Stimulated activated CD8-positive, alpha-beta memory T cell treated with anti-CD3 and anti-CD28 coated beads, Interleukin-12 subunit alpha, Interleukin-12 subunit beta, amount 100 ng/mL, for 1 hour (primary cell): ENCODE results near the gene VEGFA.
"Not testable (repeated sequence)": the region's sequence is repeated elsewhere in the genome, so short reads cannot be mapped to it uniquely, and the experiment has no call there.

Experiments
- DNase-seq: peaks from one replicate; pipeline ENCODE4 v3.0.0-alpha.2; 2020; ENCODE audit warnings: low read depth

The VEGFA gene

GRCh38 chr6:43803783-43804549, 34.0 kb downstream of the VEGFA start:
- no peak for DNase-seq

DNA sequence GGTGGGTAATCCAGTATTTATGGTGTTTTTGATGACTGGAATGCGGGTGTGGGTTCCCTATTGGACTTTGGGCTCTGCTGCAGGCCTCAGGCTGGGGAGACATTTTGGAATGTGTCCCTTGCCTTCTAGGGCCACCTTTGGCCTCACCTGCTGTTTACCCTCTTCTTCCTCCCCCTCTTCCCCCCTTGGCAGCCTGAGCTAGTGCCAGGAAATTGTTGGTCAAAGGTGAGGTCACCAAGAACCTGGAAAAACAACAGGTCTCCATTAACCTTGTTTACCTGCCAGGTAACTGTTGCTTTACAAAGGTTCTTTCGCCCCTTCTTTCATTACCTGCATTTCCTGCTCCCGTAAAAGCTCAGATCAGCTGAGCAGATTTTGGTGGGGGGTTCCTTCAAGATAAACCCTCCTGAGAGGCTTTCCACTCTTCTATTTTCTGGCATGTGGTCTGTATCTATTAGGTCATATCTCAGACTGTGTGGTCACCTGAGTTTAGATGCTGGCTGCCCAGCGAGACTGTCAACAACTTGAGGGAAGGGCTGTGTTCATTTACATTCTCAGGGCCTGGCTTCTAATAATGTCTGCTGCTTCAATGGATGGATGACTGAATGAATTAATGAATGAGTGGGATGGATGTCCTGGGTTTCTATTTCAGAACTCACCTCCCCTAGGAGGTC, 34.7 kb downstream of the VEGFA start:
- DNase-seq = no peak

- no peak for DNase-seq
These were observed 35.7 kb downstream of the VEGFA start for GRCh38 chr6:43805699-43806042.

- no peak for DNase-seq
These were observed 36.2 kb downstream of the VEGFA start for GRCh38 chr6:43806043-43806757.

GRCh38 chr6:43806758-43807227, 36.8 kb downstream of the VEGFA start:
- no peak for DNase-seq

DNA sequence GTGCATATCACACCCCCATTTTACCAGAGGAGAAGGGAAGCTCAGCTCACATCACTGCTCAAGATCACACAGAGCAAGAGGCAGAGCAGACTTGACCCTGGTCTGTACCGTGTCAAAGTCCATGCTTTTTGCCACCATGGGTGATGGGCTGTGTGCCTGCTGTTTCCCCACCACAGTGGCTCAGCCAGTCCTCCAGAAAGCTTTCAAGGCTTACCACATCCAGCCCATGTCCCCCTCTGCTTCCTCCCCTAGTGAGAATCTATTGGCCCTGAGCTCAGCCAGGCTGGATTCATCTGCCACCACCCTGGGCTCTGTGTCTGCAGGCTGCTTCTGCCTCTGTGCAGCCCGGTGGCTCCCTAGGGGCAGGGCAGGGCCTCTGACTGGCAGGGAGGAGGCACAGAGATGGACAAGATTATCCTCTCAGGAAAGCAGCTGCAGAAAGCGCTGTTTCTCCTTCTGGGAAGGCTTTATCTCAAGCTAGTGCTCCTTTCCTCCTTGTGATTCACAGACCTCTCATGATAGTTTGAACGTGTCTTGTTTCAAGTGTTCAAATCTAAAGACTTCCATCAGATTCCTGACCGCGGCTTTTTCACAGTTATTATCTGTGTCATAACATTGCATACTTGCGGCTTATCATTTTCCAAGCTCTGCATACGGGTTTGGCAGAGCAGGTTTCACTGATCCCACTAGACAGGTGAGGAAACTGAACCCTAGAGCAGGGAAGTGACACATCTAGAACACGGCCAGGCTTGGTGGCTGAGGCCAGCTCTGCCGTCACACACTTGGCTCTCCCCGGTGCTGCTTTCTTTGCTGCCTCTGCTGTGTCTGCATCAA, 37.4 kb downstream of the VEGFA start:
- no peak for DNase-seq

GRCh38 chr6:43808412-43808811, 38.4 kb downstream of the VEGFA start:
- DNase-seq = no peak

GRCh38 chr6:43809417-43810305, 39.6 kb downstream of the VEGFA start:
- no peak for DNase-seq

- no peak for DNase-seq
These were observed 41.1 kb downstream of the VEGFA start for GRCh38 chr6:43810965-43811732.

DNA sequence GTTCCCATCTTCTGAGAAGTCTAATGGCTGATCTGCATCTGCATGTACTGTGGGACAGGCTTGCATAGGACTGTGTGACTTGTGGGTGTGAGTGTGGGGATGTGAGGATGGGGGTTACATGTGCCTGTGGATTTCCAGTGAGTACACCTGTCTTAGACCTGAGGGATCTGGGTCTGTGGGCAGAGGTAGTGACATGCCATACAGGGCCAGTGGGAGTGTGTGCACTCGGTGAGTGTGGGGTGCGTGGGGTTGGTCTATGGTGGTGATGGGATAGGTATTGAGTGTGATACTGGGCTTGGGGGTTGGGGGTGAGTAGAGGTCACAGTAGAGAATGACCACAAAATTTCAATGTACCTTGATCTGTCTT, 41.7 kb downstream of the VEGFA start:
- no peak for DNase-seq

GRCh38 chr6:43812850-43813578, 43.0 kb downstream of the VEGFA start:
- DNase-seq = no peak

DNA sequence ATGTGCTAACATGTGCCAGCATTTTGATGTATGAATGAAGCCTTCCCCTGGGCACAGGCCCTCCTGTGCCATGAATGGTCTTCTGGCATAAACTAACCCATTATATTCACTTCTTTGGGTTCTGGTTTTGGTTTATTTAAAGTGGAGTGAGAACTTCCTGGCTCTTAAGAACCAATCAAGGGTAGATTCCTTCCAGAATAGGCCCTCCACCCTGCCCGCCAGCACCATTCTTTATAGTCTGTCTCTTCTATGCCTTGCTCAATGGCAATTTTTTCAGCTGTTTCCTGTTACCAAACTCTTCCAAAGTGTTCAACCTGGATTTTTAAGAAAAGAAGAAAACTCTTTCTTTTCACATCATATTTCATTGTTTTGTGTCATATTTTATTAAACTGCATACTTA, 44.1 kb downstream of the VEGFA start:
- DNase-seq = no peak

DNA sequence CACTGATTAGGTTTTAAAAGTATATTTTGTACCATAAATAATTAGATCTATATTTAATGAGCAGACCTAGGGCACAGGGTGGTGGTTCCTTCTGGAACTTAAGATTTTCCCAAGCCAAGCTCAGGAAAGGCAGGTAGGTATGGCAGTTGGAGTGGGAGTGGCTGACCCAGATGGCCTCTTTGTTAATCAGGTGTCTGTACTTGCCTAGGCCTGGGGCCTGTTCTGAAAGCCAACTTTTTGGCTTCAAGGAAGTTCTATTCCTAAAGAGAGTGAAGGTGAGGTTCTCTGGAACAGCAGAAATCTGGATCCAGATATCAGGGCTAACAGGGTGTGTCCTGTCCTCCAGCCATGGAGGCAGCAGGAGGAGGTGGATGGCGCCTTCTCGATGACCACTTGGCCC, 44.9 kb downstream of the VEGFA start:
- DNase-seq = no peak

GRCh38 chr6:43817192-43817591, 47.2 kb downstream of the VEGFA start:
- DNase-seq = no peak

GRCh38 chr6:43818973-43819372, 49.0 kb downstream of the VEGFA start:
- DNase-seq = not testable (repeated sequence)

- no peak for DNase-seq
These were observed 49.9 kb downstream of the VEGFA start for GRCh38 chr6:43819958-43820357.

DNA sequence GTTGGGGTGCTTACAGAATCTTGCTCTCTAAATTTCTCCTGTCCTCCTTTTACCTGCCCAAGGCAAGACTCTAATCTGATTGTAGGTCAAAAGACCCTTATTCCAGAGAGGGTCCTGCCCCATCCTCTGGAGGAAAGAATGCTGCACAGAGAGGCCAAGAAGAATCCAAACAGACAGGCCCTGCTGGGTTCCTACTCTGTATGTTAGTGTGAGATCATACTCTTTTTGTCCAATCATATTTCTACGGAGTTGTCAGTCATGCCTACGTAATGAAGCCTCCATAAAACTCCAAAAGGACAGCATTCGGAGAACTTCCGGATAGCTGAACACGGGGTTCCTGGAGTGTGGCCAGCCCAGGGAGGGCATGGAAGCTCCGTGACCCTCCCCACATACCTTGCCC, 50.5 kb downstream of the VEGFA start:
- no peak for DNase-seq

DNA sequence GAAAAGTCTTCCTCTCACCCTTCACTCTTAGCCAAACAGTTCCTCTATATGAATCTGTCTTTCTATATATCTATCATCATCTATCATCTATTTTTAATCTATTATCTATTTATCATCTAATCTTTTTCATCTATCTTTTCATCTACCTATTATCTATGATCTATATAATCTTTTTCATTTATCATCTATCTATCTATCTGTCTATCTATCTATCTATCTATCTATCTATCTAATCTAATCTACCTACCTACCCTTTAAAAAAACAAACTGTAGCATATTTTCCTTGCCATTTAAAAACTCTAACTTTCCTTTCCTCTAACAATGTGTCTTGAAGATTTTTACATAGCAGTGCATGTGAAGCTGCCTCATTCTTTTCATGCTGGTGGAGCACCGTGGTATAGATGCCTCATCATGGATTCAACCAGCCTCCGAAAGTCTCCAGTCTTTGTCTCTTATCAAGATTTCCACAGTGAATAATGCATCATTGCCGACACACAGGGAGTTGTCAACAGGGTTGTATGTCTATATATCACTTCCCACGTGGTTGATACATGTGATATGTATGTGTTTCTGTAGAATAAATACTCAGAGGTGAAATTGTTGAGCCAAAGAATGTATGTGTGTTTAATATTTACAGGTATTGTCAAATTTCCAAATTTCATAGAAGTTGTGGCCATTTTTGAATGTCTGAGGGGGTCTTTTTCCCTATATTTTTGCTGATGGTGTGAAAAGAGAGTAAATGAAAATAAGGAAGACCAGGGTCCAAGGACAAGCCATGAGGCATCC, 51.3 kb downstream of the VEGFA start:
- no peak for DNase-seq

DNA sequence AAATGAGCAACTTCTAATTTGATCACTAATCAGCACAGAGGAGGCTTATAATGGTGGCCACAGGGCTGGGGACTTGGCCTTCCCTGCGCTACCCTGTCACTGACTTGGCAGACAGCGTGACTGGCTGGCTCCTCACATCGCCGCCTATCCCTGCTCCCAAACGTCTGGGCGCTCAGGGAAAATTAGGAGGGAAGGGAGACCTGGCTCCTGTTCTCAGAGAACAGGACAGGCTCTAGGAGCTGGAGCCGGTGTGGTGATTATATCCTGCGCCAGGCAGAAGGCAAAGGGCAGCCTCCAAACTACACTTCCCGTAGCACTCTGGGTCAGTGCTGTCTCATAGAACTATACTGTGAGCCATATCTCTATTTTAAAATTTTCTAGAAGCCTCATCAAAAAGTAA, 53.4 kb downstream of the VEGFA start:
- no peak for DNase-seq
